Kidney tubule cell (primary cell): ENCODE results near the gene ARHGEF3.

Source experiments
- DNase-seq: peaks from one replicate; pipeline ENCODE4 v3.0.0-alpha.2; 2018; ENCODE audit warnings: low spot score

Gene ARHGEF3, protein sequence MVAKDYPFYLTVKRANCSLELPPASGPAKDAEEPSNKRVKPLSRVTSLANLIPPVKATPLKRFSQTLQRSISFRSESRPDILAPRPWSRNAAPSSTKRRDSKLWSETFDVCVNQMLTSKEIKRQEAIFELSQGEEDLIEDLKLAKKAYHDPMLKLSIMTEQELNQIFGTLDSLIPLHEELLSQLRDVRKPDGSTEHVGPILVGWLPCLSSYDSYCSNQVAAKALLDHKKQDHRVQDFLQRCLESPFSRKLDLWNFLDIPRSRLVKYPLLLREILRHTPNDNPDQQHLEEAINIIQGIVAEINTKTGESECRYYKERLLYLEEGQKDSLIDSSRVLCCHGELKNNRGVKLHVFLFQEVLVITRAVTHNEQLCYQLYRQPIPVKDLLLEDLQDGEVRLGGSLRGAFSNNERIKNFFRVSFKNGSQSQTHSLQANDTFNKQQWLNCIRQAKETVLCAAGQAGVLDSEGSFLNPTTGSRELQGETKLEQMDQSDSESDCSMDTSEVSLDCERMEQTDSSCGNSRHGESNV

DNA sequence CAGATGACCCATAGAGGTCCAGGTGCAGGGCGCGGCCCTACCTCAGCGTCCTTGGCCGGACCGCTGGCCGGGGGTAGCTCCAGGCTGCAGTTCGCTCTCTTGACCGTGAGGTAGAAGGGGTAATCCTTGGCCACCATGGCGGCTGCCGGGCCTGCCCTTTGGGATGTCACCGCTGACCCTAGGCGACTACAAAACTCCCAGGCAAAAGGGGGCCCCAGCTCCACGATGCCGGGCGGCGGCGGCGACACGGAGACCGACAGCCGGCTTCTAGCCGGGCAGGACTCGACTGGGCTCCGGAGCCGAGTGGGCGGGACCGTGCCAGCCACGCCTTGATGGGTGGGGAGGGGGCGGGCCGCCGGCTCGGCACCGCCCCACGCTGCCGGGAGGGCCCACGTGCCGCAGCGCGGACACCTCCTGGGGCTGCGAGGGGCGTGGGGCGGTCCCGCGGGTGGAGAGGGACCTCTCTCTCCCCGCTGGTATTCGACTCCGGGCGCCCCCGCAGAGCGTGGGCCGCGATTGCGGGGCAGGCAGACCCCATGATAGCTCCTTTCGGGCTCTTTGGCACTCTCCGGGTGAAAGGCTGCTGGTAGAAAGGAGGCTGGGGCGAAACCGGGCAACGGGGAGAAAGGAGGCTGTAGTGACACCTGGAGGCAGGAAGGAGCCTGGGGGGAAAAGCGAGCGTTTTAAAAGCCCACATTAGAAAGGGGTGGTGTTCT is at the start of gene ARHGEF3:
ARHGEF3 (minus strand) TSS at position 288 of the 716 bp plus-strand sequence; CDS start at position 137, 151 bp downstream.
- DNase-seq, result peak; percentile 83

- no peak for DNase-seq
Observed at GRCh38 chr3:56849698-56850097, 47.9 kb upstream of the ARHGEF3 start.

- peak; percentile 27 for DNase-seq
Observed at GRCh38 chr3:56845505-56845904, 43.8 kb upstream of the ARHGEF3 start.

DNA sequence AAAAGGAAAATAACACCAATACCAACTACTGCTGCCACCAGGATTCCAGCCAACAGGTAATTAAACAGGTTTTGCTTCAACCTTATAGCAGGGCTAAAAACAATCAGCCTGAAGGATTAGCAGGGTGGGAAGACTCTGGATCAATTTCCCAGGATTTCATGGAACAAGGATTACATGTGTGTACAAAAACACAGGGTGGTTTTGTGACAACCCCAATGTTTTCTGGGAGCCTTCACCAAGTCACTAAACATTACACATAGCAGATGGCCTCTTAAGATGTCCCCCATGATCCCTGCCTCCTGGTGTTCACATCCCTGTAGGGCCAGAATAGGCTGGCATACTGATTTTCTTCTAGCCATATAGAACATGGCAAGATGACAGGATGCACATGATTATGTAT is 42.8 kb upstream of the ARHGEF3 start:
- DNase-seq, result no peak

- DNase-seq, result peak; percentile 71
Observed at GRCh38 chr3:56839784-56840715, 38.3 kb upstream of the ARHGEF3 start.

- no peak for DNase-seq
Observed at GRCh38 chr3:56838448-56838847, 36.7 kb upstream of the ARHGEF3 start.

GRCh38 chr3:56837196-56837955 is 35.6 kb upstream of the ARHGEF3 start:
- DNase-seq, result peak; percentile 93

DNA sequence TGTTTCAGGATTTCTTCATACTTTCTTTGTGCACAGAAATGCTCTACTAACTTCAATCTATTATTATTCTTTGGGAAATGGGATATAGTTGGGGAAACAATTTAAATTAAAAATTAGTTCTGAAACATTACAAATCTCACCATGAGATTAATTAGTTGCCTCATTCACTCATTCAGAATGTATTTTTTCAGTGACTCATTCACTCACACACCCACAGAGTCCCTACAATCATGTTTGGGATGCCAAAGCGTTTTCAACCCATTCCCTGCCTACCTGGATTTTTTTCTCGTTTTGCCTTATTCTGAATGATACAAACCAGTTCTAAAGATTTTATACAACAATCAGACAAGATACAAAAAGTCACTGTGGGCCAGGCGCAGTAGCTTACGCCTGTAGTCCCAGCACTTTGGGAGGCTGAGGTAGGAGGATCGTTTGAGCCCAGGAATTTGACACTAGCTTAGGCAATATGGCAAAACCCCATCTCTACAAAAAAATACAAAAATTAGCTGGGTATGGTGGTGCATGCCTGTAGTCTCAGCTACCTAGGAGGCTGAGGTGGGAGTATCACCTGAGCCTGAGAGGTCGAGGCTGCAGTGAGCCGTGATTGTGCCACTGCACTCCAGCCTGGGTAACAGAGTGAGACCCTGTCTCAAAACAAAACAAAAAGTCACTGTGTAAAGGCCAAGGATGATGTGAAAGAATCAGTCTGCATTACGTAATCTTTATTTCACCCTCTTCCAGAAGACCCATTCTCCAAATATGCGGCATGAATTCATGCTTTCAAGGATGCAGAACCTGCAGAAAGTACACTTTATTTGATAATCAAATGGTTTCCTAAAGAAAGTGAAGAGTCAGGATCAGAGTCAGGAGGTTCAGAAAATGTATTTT is 34.8 kb upstream of the ARHGEF3 start:
- peak; percentile 13 for DNase-seq

GRCh38 chr3:56835650-56836227 is 34.0 kb upstream of the ARHGEF3 start:
- DNase-seq, result peak; percentile 30

- no peak for DNase-seq
Observed at GRCh38 chr3:56833536-56833935, 31.8 kb upstream of the ARHGEF3 start.

DNA sequence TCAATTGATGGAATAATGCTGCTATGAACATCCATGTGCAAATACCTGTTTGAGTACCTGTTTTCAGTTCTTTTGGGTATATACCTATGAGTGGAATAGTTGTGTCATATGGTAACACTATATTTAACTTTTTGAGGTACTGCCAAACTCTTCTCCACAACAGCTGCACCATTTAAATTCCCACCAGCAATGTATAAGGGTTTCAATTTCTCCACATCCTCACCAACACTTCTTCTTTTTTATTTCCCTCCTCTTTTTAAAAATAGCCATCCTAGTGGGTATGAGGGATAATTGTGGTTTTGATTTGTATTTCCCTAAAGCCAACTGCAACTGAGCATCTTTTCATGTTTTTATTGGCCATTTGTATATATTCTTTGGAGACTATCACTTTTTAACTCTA is 31.3 kb upstream of the ARHGEF3 start:
- no peak for DNase-seq

GRCh38 chr3:56831572-56831971 is 29.8 kb upstream of the ARHGEF3 start:
- DNase-seq, result no peak

GRCh38 chr3:56830884-56831283 is 29.1 kb upstream of the ARHGEF3 start:
- no peak for DNase-seq

DNA sequence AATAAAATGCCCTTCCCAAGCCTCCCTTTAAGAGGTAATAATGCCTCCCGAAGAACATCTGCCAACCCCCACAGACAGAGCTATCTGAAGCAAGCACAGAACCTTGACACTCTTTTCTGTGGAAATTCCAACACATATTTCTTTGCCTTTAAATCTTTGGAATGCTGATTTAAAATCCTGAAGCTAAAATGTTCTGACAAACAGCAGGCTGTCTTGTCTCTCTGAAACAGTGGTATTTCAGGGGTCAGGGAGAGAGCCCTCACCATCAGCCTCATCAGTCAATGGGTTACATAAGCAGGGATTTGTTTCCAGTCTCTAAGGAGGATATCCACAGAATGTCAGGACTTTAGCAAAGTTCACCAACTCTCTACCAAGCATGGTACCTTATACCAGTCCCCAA is 27.8 kb upstream of the ARHGEF3 start:
- no peak for DNase-seq

DNA sequence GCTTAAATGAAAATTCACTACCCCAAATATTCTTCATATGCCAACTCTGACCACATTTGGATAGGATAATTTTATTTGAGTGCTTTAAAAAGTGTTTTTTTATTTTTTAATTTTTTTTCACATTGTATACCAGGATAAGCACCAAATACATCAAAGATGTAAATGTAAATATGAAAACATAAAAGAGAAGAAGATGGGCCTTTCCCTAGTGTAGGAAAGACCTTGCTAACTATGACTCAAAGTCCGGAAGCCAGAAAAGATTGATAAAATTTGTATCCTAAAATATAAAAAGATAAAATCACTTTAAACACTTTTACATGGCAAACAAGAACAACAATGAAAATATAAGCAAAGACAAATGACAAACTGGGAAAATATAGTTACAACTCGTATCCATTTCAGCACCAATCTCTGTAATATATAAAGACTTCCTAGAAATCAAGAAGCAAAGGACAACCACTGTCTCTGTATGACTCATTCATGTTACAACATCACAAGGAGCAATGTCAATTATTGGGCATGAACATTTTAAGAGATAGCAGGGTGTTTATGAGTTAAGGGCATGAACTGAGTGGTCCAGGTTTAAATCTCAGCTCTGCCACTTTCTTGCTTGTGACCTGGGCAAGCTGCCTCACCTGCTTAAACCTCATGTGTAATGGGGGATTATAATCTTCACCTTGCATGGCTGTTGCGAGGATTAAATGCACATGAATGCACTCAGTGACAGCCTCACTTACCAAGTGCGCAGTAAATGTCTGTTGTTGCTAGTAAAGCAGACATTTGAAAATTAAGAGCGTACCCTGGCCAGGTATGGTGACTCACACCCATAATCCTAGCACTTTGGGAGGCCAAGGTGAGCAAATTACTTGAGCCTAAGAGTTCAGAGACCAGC is 25.3 kb upstream of the ARHGEF3 start:
- DNase-seq, result no peak

DNA sequence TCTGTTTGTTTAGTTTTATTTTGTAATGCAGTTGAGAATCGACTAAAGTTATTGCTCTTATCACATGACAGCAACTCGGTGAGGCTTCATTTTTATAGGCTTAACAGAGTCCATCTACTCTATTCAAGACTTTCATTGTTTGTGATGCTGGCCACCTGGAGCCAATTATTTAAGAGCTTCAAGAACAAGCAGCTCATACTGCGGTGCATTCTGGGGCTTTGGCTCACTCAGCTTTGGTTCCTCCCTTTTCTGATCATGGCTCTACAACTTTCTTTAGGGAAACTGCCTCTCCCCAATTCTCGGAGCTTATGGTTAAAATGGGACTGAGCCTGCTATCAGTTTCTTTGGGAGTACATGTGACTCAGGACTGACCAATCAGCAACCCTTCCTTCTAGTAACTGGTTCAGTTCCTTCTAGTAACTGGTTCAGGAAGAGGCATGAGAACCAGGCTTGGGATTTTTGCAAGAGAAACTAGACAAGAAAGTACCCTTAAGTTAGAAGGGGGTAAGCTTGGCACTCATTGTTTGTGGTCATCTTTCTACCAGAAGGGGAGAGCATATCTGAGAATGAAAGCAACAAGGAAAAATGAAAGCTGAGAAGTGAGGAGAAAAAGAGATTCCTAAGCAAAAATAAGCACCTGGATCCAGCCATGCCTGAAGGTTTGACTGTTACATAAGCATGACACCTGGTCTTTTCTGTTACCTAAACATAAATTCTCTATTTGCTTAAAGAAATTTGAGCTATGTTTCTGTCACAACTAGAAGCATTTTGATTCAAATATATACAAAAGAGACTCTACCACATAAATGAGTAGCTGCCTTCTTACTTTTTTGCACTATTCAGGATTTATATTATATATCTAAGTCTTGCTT is 24.1 kb upstream of the ARHGEF3 start:
- no peak for DNase-seq

- no peak for DNase-seq
Observed at GRCh38 chr3:56823984-56824703, 22.4 kb upstream of the ARHGEF3 start.
